Measurements from ENCODE around the gene TACC2.

TACC2 gene

GRCh38 chr10:122243550-122243949 lies 254.6 kb downstream of the TACC2 start:
- TF ChIP-seq CTCF (IDR thresholded peaks at IDR 0.05; ENCODE audit: control insufficient read depth, extremely low read depth, insufficient read depth), result no peak
- H3K4me3 ChIP-seq (ENCODE audit: low read depth, low read length), result no peak overlapping the region
- no peak for DNase-seq (ENCODE audit: low read depth)

DNA sequence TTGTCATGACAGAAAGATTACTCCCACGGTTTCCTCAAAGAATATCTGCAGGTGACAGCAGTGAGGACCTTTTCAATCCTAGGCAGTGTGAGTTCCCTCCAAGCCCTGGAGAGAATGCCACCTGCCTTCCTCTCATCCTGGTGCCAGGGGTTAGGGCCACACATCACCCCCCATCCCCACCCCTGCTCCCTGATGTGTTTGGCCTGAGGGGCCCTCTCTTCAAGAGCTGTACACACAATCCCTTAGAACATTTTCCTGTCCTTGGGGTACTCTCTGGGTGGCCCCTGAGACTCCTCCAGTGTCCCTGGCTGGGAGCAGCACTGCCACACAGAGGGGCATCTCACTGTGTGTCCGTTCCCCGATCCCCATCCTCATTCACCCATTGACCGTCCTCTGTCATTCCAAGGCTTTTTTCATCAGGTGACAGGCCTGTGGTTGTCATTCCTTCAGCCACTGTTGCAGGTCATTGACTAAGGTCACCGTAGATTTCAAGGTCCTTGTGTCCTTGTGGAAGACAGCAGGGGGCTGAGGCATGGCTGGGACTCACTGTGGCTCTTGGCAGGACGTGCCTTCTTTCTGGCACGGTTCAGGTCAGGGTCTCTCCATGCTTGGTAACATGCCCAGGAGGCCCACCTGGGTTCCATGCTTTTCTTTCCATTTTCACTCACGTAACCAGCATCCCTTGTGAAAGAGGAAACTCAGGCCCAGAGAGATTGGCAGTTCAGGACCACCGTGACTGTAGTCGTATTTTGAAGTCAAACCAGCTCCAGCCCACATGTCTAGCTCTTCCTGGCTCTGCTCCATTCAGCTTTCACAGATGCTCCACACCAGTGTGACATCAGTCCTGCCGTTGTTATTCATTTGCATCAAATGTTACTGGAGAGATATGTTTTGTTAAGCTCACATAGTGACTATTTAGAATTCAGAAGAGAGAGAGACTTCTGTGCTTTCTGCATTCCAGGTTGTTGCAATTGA lies 255.3 kb downstream of the TACC2 start:
- no peak for TF ChIP-seq CTCF (IDR thresholded peaks at IDR 0.05; ENCODE audit: control insufficient read depth, extremely low read depth, insufficient read depth)
- no peak overlapping the region for H3K4me3 ChIP-seq (ENCODE audit: low read depth, low read length)
- no peak for DNase-seq (ENCODE audit: low read depth)

DNA sequence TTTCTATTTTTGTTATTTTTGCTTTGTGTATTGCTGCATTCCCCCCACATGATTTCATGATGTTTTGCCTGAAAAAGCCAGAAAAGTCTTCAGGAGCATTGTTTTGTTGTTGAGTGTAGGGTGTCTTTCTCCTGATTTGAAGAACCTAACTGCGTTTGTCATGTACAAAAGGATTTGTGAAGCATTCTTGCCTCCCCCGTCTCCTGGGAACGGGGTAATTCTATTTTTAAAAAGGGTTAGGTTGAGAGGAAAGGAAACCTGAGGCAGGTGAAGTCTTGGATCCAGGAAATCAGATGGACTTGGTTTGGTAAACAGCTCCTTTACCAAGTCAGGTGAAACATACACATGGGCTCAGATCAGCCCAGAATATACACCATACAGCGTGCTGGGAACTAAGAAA lies 256.2 kb downstream of the TACC2 start:
- DNase-seq (ENCODE audit: low read depth), result no peak
- no peak for TF ChIP-seq CTCF (IDR thresholded peaks at IDR 0.05; ENCODE audit: control insufficient read depth, extremely low read depth, insufficient read depth)
- no peak overlapping the region for H3K4me3 ChIP-seq (ENCODE audit: low read depth, low read length)

GRCh38 chr10:122245897-122246296 lies 256.9 kb downstream of the TACC2 start:
- TF ChIP-seq CTCF (IDR thresholded peaks at IDR 0.05; ENCODE audit: control insufficient read depth, extremely low read depth, insufficient read depth), result no peak
- no peak overlapping the region for H3K4me3 ChIP-seq (ENCODE audit: low read depth, low read length)
- no peak for DNase-seq (ENCODE audit: low read depth)

DNA sequence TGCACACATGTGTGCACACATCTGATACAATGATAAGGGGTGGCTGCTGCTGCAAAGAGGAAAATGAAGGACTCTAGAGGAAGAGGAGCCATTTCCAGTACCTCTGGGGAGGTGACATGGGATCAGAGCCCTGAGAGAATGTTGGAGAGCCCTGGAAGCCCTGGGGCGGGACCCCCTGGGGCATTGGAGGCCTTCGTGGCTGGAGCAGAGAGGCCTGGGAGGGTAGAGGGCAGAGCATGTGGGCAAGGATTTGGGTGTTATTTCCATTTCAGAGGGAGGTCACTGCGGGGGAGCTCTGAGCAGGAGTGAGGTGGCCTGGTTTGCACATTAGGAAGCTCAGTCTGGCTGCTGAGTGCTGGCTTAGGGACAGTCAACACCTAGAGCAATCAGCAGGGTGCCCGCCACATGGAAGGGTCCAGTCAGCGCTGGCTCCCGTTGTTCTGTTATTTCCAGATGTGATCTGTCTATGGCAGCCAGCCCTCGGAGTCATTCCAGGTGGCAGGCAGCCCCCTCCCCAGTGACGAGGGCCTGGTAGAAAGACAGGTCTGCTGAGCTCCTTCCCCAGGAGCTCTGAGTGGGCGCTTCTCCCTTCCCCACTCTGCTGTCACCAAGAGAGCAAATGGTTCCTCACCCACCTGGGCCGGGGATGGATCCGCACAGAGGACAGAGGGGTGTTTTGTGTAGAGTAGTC lies 258.0 kb downstream of the TACC2 start:
- H3K4me3 ChIP-seq (ENCODE audit: low read depth, low read length), result no peak overlapping the region
- TF ChIP-seq CTCF (IDR thresholded peaks at IDR 0.05; ENCODE audit: control insufficient read depth, extremely low read depth, insufficient read depth), result no peak
- DNase-seq (ENCODE audit: low read depth), result no peak

- TF ChIP-seq CTCF (IDR thresholded peaks at IDR 0.05; ENCODE audit: control insufficient read depth, extremely low read depth, insufficient read depth), result no peak
- DNase-seq (ENCODE audit: low read depth), result no peak
- H3K4me3 ChIP-seq (ENCODE audit: low read depth, low read length), result no peak overlapping the region
Measured at GRCh38 chr10:122248356-122249302, 259.7 kb downstream of the TACC2 start.

Data from LNCaP clone FGC (cell line).